SK-N-SH treated with all-trans-retinoic acid at 6 μM for 48 hours (cell line): ENCODE measurements around the gene FNDC11.

Experiments
- ATAC-seq: fragments of 200-7000 bp; cut with Tn5 transposase; 3 replicates; pipeline ENCODE4 v1.9.1; 2020; ENCODE audit warnings: mild to moderate bottlenecking, moderate library complexity
- ARNTL ChIP-seq: fragments of 450-650 bp; formaldehyde crosslinking; IDR thresholded peaks from 2 replicates; pipeline ENCODE4 v1.5.0; 2020; ENCODE audit warnings: low read depth, mild to moderate bottlenecking, moderate library complexity, borderline replicate concordance
- BACH2 ChIP-seq: fragments of 250-450 bp; sonication (Bioruptor Pico); IDR thresholded peaks from 2 replicates; pipeline ENCODE4 v1.9.0; 2021; ENCODE audit warnings: mild to moderate bottlenecking, borderline replicate concordance
- CREB5 ChIP-seq: fragments of 250-450 bp; sonication (Bioruptor Pico); IDR thresholded peaks from 2 replicates; pipeline ENCODE4 v1.5.1; 2020; ENCODE audit warnings: low read depth, mild to moderate bottlenecking, moderate library complexity
- CSDC2 ChIP-seq: fragments of 250-450 bp; sonication (Bioruptor Pico); IDR thresholded peaks from 2 replicates; pipeline ENCODE4 v1.5.0; 2020; ENCODE audit warnings: mild to moderate bottlenecking, moderate library complexity
- CSRNP3 ChIP-seq: fragments of 250-450 bp; sonication (Bioruptor Pico); IDR thresholded peaks from 2 replicates; pipeline ENCODE4 v1.5.1; 2021; ENCODE audit warnings: mild to moderate bottlenecking, moderate library complexity
- ESRRG ChIP-seq: fragments of 250-450 bp; sonication (Bioruptor Pico); IDR thresholded peaks from 2 replicates; pipeline ENCODE4 v1.6.1; 2021; ENCODE audit warnings: mild to moderate bottlenecking
- GLIS3 ChIP-seq: fragments of 250-450 bp; sonication (Bioruptor Pico); IDR thresholded peaks from 2 replicates; pipeline ENCODE4 v1.5.0; 2020; ENCODE audit warnings: mild to moderate bottlenecking, moderate library complexity
- ISL1 ChIP-seq: fragments of 250-450 bp; sonication (Bioruptor Pico); IDR thresholded peaks from 2 replicates; pipeline ENCODE4 v2.1.2; 2022; ENCODE audit warnings: mild to moderate bottlenecking, moderate library complexity
- OSR1 ChIP-seq: fragments of 250-450 bp; sonication (Bioruptor Pico); IDR thresholded peaks from 2 replicates; pipeline ENCODE4 v1.8.0; 2022; ENCODE audit warnings: moderate library complexity, mild to moderate bottlenecking, inconsistent platforms
- POU6F1 ChIP-seq: fragments of 250-450 bp; sonication (Bioruptor Pico); IDR thresholded peaks from 2 replicates; pipeline ENCODE4 v1.8.0; 2021; ENCODE audit warnings: low read depth, mild to moderate bottlenecking, moderate library complexity, borderline replicate concordance
- PPARA ChIP-seq: fragments of 250-450 bp; sonication (Bioruptor Pico); IDR thresholded peaks from 2 replicates; pipeline ENCODE4 v1.5.0; 2020; ENCODE audit warnings: mild to moderate bottlenecking, borderline replicate concordance
- RARB ChIP-seq: fragments of 250-450 bp; sonication (Bioruptor Pico); IDR thresholded peaks from 2 replicates; pipeline ENCODE4 v1.8.0; 2021; ENCODE audit warnings: mild to moderate bottlenecking, moderate library complexity
- SNAI2 ChIP-seq: fragments of 250-450 bp; sonication (Bioruptor Pico); IDR thresholded peaks from 2 replicates; pipeline ENCODE4 v1.5.0; 2020; ENCODE audit warnings: mild to moderate bottlenecking, moderate library complexity
- TOX ChIP-seq: fragments of 250-450 bp; sonication (Bioruptor Pico); IDR thresholded peaks from 2 replicates; pipeline ENCODE4 v1.8.0; 2021; ENCODE audit warnings: mild to moderate bottlenecking, moderate library complexity, borderline replicate concordance
- TSHZ2 ChIP-seq: fragments of 250-450 bp; sonication (Bioruptor Pico); IDR thresholded peaks from 2 replicates; pipeline ENCODE4 v1.5.0; 2020; ENCODE audit warnings: mild to moderate bottlenecking, moderate library complexity
- ZC3H10 ChIP-seq: fragments of 250-450 bp; sonication (Bioruptor Pico); IDR thresholded peaks from 2 replicates; pipeline ENCODE4 v1.5.1; 2021; ENCODE audit warnings: mild to moderate bottlenecking, moderate library complexity
- ZFP3 ChIP-seq: fragments of 250-450 bp; sonication (Bioruptor Pico); IDR thresholded peaks from 2 replicates; pipeline ENCODE4 v1.5.0; 2020; ENCODE audit warnings: mild to moderate bottlenecking, moderate library complexity
- ZFP30 ChIP-seq: fragments of 450-650 bp; formaldehyde crosslinking; IDR thresholded peaks from 2 replicates; pipeline ENCODE4 v1.5.0; 2022; ENCODE audit warnings: mild to moderate bottlenecking, moderate library complexity
- ZNF565 ChIP-seq: fragments of 450-650 bp; formaldehyde crosslinking; conservative IDR thresholded peaks from 2 replicates; pipeline ENCODE4 v1.5.0; 2020; ENCODE audit warnings: low read depth, mild to moderate bottlenecking, moderate library complexity
- ZNF70 ChIP-seq: fragments of 450-650 bp; formaldehyde crosslinking; IDR thresholded peaks from 2 replicates; pipeline ENCODE4 v1.5.0; 2020; ENCODE audit warnings: mild to moderate bottlenecking, moderate library complexity

Gene FNDC11

GRCh38 chr20:63548542-63548941 lies 5.4 kb upstream of the FNDC11 start:
- TF ChIP-seq TSHZ2 (CRISPR knock-in tag) = no peak
- no peak for TF ChIP-seq PPARA (CRISPR knock-in tag)
- TF ChIP-seq ZNF70 (CRISPR knock-in tag) = no peak
- TF ChIP-seq, all 23 proteins: peak for 0
- no peak for ATAC-seq

GRCh38 chr20:63549019-63549418 lies 4.9 kb upstream of the FNDC11 start:
- no peak for ATAC-seq
- TF ChIP-seq TOX (CRISPR knock-in tag) = no peak
- no peak for TF ChIP-seq ZFP3 (CRISPR knock-in tag)
- no peak for TF ChIP-seq ZNF70 (CRISPR knock-in tag)

GRCh38 chr20:63549679-63550282 lies 4.2 kb upstream of the FNDC11 start:
- TF ChIP-seq OSR1 (CRISPR knock-in tag) (no peak), CSRNP3 (CRISPR knock-in tag) (no peak), ESRRG (CRISPR knock-in tag) (no peak), BACH2 (no peak), ARNTL (CRISPR knock-in tag) (no peak), ZFP3 (CRISPR knock-in tag) (no peak), CREB5 (CRISPR knock-in tag) (no peak), SNAI2 (no peak), TOX (CRISPR knock-in tag) (no peak), POU6F1 (CRISPR knock-in tag) (no peak), ISL1 (CRISPR knock-in tag) (no peak)
- TF ChIP-seq, all 23 proteins: peak for 0
- no peak for ATAC-seq

- ATAC-seq = no peak
- TF ChIP-seq GLIS3 = no peak
- TF ChIP-seq ZNF565 (CRISPR knock-in tag) = no peak
- TF ChIP-seq ZFP30 (CRISPR knock-in tag) = no peak
- TF ChIP-seq RARB (CRISPR knock-in tag) = no peak
- no peak for TF ChIP-seq ARNTL (CRISPR knock-in tag)
- TF ChIP-seq OSR1 (CRISPR knock-in tag) = no peak
- no peak for TF ChIP-seq ZFP3 (CRISPR knock-in tag)
- TF ChIP-seq CREB5 (CRISPR knock-in tag) = no peak
- TF ChIP-seq ZC3H10 (CRISPR knock-in tag) = no peak
- TF ChIP-seq CSRNP3 (CRISPR knock-in tag) = no peak
- TF ChIP-seq TSHZ2 (CRISPR knock-in tag) = no peak
- TF ChIP-seq CSDC2 (CRISPR knock-in tag) = no peak
- no peak for TF ChIP-seq ESRRG (CRISPR knock-in tag)
- no peak for TF ChIP-seq TOX (CRISPR knock-in tag)
- TF ChIP-seq ZNF70 (CRISPR knock-in tag) = no peak
Observed at GRCh38 chr20:63551068-63551467, 2.9 kb upstream of the FNDC11 start.
